ENCODE results near the gene ATG4B.

Gene ATG4B

DNA sequence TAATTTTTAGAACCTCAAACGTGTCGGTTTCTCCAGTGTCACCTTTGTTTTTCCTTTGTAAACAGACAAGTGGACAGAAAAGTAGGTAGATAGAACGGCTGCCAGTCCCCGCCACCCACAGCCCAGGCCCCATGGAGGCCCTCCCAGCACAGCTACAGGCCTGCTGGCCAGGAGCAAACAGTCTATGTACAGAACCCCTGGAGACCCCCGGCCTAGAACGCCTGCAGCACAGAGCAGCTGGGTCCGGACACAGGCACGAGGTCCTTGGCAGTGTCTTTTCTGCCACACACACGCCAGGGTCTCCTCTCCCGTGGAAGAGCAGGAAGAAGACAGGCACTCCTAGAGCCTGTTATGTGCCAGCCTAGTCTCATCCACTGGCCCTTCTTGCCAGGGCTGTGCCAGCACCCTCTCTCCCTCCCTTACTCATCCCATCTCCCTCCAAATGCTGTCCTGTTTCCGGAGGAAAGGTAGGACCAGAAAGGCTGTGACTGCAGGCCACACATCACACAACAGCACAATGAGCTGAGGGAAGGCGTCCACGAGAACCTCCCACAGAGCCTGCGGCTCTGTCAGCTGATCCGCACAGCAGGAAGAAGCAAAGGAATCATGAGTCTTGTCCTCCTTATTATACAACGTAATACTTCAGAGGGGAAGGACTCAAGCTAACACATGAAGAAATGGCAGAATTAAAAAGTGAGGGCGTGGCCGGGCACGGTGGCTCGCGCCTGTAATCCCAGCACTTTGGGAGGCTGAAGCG is 41.5 kb downstream of the ATG4B start:
- no peak for TF ChIP-seq EZH2phosphoT487 (conservative IDR thresholded peaks at IDR 0.05; ENCODE audit: low read length)
- TF ChIP-seq, protein P1, sequence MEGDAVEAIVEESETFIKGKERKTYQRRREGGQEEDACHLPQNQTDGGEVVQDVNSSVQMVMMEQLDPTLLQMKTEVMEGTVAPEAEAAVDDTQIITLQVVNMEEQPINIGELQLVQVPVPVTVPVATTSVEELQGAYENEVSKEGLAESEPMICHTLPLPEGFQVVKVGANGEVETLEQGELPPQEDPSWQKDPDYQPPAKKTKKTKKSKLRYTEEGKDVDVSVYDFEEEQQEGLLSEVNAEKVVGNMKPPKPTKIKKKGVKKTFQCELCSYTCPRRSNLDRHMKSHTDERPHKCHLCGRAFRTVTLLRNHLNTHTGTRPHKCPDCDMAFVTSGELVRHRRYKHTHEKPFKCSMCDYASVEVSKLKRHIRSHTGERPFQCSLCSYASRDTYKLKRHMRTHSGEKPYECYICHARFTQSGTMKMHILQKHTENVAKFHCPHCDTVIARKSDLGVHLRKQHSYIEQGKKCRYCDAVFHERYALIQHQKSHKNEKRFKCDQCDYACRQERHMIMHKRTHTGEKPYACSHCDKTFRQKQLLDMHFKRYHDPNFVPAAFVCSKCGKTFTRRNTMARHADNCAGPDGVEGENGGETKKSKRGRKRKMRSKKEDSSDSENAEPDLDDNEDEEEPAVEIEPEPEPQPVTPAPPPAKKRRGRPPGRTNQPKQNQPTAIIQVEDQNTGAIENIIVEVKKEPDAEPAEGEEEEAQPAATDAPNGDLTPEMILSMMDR (IDR thresholded peaks at IDR 0.05; ENCODE audit: insufficient read depth, low read length, poor library complexity, severe bottlenecking): no peak
- no peak overlapping the region for H3K27ac ChIP-seq (ENCODE audit: low read depth, low read length)
- H3K79me2 ChIP-seq (ENCODE audit: insufficient read depth, low read length): peaks cover 26% of the 10 kb centered on the region
- no peaks in the 10 kb centered on the region for H3K9me3 ChIP-seq (ENCODE audit: insufficient read depth, low read length)
- H3K36me3 ChIP-seq (ENCODE audit: low read length): peaks cover 5% of the 10 kb centered on the region; the same call in 1 of the 2 replicates
- H3K4me3 ChIP-seq (ENCODE audit: insufficient read depth, low read length, poor library complexity, severe bottlenecking): no peak overlapping the region
- H3K27me3 ChIP-seq (ENCODE audit: low read length): no peaks in the 10 kb centered on the region
- H4K20me1 ChIP-seq (ENCODE audit: low read depth, low read length): no peaks in the 10 kb centered on the region
- H3K4me2 ChIP-seq (ENCODE audit: low read depth, low read length, poor library complexity, severe bottlenecking): no peak overlapping the region
- no peaks in the 10 kb centered on the region for H3K9me2 ChIP-seq (replicated peaks; ENCODE audit: insufficient read depth, low read length)
- H3K9ac ChIP-seq (ENCODE audit: low read length): no peak overlapping the region
- no peaks in the 10 kb centered on the region for H3F3A ChIP-seq (ENCODE audit: insufficient read depth)
- no peak overlapping the region for H2AFZ ChIP-seq (ENCODE audit: low read depth, low read length, severe bottlenecking)

DNA sequence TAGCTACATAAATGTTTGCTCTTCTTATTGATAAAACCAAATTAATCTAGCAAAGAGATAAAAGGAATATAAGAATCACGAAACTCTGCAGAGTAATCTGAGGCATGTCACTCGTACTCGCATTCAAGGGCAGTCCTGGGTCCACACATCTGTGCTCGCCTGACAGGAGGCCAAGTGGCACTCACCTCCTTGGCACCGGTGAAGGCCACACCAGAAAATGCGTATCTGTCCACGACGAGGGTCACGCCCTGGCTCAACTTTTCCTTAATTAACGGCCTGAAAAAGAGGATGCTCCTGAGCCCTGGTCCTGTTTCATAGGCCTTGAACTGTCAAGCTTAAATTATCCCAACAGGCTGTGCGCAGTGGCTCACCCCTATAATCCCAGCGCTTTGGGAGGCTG is 42.6 kb downstream of the ATG4B start:
- Histone ChIP-seq H4K20me1 (ENCODE audit: low read depth, low read length) (no peaks in the 10 kb centered on the region), H3K9ac (ENCODE audit: low read length) (no peak overlapping the region), H3K9me2 (replicated peaks; ENCODE audit: insufficient read depth, low read length) (no peaks in the 10 kb centered on the region), H3K36me3 (ENCODE audit: low read length) (peaks cover 13% of the 10 kb centered on the region; the same call in 1 of the 2 replicates), H3K9me3 (ENCODE audit: insufficient read depth, low read length) (no peaks in the 10 kb centered on the region), H3K79me2 (ENCODE audit: insufficient read depth, low read length) (peaks cover 36% of the 10 kb centered on the region), H3K27me3 (ENCODE audit: low read length) (no peaks in the 10 kb centered on the region), H3K27ac (ENCODE audit: low read depth, low read length) (no peak overlapping the region), H3K4me2 (ENCODE audit: low read depth, low read length, poor library complexity, severe bottlenecking) (no peak overlapping the region), H3F3A (ENCODE audit: insufficient read depth) (no peaks in the 10 kb centered on the region), H3K4me3 (ENCODE audit: insufficient read depth, low read length, poor library complexity, severe bottlenecking) (no peak overlapping the region), H2AFZ (ENCODE audit: low read depth, low read length, severe bottlenecking) (no peak overlapping the region)
- no peak for TF ChIP-seq EZH2phosphoT487 (conservative IDR thresholded peaks at IDR 0.05; ENCODE audit: low read length)
- TF ChIP-seq, protein P1 (IDR thresholded peaks at IDR 0.05; ENCODE audit: insufficient read depth, low read length, poor library complexity, severe bottlenecking): no peak

DNA sequence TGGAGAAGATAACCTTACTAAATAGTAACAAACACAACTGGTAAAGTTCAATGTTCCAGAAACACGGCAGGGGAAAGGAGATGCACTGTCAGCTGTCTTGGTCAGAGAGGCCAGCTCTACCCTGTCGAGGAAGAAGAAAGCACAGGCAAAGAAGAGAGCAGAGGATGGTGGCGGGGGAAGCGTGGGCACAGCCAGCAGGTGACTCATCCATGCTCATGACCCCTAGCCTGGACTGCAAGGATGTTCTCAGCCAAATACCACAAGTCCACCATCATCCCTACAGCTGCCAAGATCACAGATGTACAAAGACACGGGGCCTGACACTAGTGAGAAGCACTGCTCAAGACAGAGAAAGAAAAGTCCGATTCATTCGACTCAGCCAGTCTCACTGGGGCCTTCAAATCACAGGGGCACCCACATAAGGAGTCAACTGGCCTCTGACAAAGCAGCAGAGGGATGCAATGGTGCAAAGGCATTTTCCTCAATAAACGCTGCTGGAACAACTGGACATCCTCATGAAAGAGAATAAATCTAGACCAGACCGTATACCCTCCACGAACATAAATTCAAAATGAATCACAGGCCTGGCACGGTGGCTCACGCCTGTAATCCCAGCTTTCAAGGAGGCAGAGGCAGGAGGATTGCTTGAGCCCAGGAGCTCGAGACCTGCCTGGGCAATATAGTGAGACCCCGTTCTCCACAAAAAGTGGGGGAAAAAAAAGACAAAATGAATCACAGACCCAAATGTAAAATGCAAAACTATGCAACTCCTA is 43.5 kb downstream of the ATG4B start:
- H3K27me3 ChIP-seq (ENCODE audit: low read length): no peaks in the 10 kb centered on the region
- H3K4me3 ChIP-seq (ENCODE audit: insufficient read depth, low read length, poor library complexity, severe bottlenecking): no peak overlapping the region
- H3F3A ChIP-seq (ENCODE audit: insufficient read depth): no peaks in the 10 kb centered on the region
- H3K9me2 ChIP-seq (replicated peaks; ENCODE audit: insufficient read depth, low read length): no peaks in the 10 kb centered on the region
- no peaks in the 10 kb centered on the region for H3K9me3 ChIP-seq (ENCODE audit: insufficient read depth, low read length)
- H4K20me1 ChIP-seq (ENCODE audit: low read depth, low read length): no peaks in the 10 kb centered on the region
- no peak overlapping the region for H3K4me2 ChIP-seq (ENCODE audit: low read depth, low read length, poor library complexity, severe bottlenecking)
- TF ChIP-seq EZH2phosphoT487 (conservative IDR thresholded peaks at IDR 0.05; ENCODE audit: low read length): no peak
- TF ChIP-seq, protein P1 (IDR thresholded peaks at IDR 0.05; ENCODE audit: insufficient read depth, low read length, poor library complexity, severe bottlenecking): no peak
- no peak overlapping the region for H3K9ac ChIP-seq (ENCODE audit: low read length)
- H2AFZ ChIP-seq (ENCODE audit: low read depth, low read length, severe bottlenecking): no peak overlapping the region
- peaks cover 13% of the 10 kb centered on the region; the same call in 1 of the 2 replicates for H3K36me3 ChIP-seq (ENCODE audit: low read length)
- H3K79me2 ChIP-seq (ENCODE audit: insufficient read depth, low read length): peaks cover 44% of the 10 kb centered on the region
- no peak overlapping the region for H3K27ac ChIP-seq (ENCODE audit: low read depth, low read length)
